Lower lobe of right lung (tissue), 2 donors: ENCODE results near the gene CCDC85C. TPM values are rescaled to one million over a fixed set of nuclear protein-coding genes. Genes with fewer than 3 reads are reported as not detected.

Experiments used
- ATAC-seq, 2 donors: fragments of 200-7000 bp; cut with Tn5 transposase; one replicate each; pipeline ENCODE4 v1.9.1; 2020 to 2022; ENCODE audit warnings: mild to moderate bottlenecking in 2 of 2, moderate library complexity in 2 of 2
- DNase-seq: peaks from one replicate; pipeline ENCODE4 v3.0.0-alpha.2; 2020
- H3K27ac ChIP-seq: fragments of 200-600 bp; one replicate; pipeline ENCODE4 v1.8.0; 2022
- H3K27me3 ChIP-seq: fragments of 200-600 bp; one replicate; pipeline ENCODE4 v1.8.0; 2022; ENCODE audit warnings: low read depth
- H3K36me3 ChIP-seq: fragments of 200-600 bp; one replicate; pipeline ENCODE4 v1.8.0; 2022; ENCODE audit warnings: mild to moderate bottlenecking
- H3K4me1 ChIP-seq: fragments of 200-600 bp; one replicate; pipeline ENCODE4 v1.8.0; 2022
- H3K4me3 ChIP-seq: fragments of 200-600 bp; one replicate; pipeline ENCODE4 v1.8.0; 2022; ENCODE audit warnings: mild to moderate bottlenecking
- H3K9me3 ChIP-seq: fragments of 200-600 bp; one replicate; pipeline ENCODE4 v1.8.0; 2022
- CTCF ChIP-seq: fragments of 200-600 bp; IDR thresholded peaks from one replicate; pipeline ENCODE4 v1.8.0; 2022; ENCODE audit warnings: antibody characterized with exemption, mild to moderate bottlenecking
- intact Hi-C: fragments of 100-400 bp; cut with DNase I; formaldehyde crosslinking; loops from one replicate; pipeline ENCODE4 v1.11.0; 2022
- total RNA-seq: library from RNA; stranded (reverse); fragmentation: NEBNext Ultra II Directional; extraction: Animal tissue kit (Norgen Biotek cat#: 25700); gene quantifications from one replicate; pipeline ENCODE4 v1.2.1, GENCODE V29; 2021
- donor health status: DM: no; HTN: yes; CAD: no; lungs with severe emphysema.

Gene CCDC85C
- total RNA-seq, 1 donor from 2014 or later: 15.3 TPM

DNA sequence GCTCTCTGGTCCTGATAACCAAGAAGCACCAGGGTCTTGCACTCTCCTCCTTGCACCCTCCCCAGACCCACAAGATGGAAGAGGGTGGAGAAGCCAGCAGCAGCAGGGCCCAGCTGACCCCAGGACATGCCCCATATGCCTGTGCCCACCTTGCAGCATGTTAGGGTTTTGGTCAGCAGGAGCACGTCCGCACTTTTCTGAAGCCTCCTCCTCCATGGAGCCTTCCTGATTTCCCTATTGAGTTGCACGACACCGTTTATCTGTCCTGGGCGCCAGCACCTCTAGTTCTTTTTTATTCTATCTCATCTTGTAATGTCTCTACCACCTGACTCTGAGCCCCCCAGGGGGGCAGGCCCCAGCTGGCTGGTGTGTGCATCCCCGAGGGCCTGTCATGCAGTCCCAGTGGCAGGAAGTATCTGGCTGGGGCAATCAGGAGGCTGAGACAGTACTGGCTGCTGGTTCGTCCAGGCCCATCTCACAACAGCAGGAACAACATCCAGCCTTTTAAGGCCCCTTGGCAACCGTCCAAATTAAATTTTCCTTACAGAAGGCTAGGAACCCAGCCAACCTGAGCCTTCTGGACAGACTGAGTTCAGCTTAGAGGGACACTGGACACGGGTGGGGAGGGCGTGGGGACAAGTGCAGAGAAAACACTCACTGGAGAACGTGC lies 39.6 kb downstream of the CCDC85C start:
- no peak for DNase-seq
- Histone ChIP-seq H3K4me1 (peaks cover 51% of the 10 kb centered on the region), H3K27me3 (no peaks in the 10 kb centered on the region), H3K36me3 (no peaks in the 10 kb centered on the region), H3K9me3 (no peaks in the 10 kb centered on the region), H3K27ac (peak overlapping the region; percentile 34), H3K4me3 (no peak overlapping the region)
- peak; percentile 2 to 10 for ATAC-seq
- TF ChIP-seq CTCF: no peak
- intact Hi-C loops: no loop called here

GRCh38 chr14:99563749-99564129 lies 40.3 kb downstream of the CCDC85C start:
- Histone ChIP-seq H3K9me3 (no peaks in the 10 kb centered on the region), H3K27ac (no peak overlapping the region), H3K36me3 (no peaks in the 10 kb centered on the region), H3K4me1 (peaks cover 45% of the 10 kb centered on the region), H3K27me3 (no peaks in the 10 kb centered on the region), H3K4me3 (no peak overlapping the region)
- no peak for TF ChIP-seq CTCF
- ATAC-seq (no peak), DNase-seq (no peak)
- intact Hi-C loops: no loop called here

DNA sequence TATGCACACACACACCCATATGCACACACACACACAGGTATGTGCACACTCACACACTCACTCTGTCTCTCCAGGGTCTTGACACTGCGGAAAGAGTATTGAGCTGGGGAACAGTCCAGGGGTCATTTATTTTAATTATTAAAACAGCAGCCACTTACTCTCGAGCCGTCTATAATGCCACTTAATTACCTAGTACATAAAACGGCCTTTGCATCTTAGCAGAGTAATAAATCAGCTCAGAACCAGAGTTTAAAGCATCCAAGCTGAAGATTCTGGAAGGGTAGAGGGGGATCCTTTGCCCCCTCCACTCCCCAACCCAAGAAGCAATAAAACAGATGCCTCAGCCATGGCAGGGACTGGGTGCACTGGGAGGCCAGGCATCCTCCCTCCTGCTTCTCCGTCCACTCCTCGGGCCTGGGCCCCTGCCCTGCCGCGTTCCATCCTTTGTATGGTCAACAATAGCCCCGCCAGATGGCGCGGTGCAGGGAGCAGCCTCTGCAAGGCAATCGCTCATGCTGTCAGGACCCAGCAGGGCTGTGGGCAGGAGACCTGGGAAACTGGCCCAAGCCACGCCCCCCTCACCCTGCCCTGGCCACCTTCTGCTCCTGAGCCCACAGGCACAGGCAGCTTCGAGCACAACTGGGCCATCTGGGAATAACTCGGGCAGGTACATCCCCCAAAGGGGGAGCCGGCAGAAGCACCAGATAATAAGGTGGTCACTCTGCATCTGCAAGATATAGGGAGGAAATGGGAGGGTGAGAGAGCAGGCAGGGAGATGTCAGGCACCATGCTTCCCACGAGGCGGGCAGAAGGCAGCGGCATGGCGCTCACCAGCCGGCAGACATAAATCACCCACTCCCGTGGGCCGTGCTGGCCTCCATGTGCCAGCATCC lies 40.9 kb downstream of the CCDC85C start:
- DNase-seq (peak; percentile 91), ATAC-seq (peak; percentile 88 to 89)
- Histone ChIP-seq H3K36me3 (no peaks in the 10 kb centered on the region), H3K4me3 (no peak overlapping the region), H3K9me3 (no peaks in the 10 kb centered on the region), H3K27ac (no peak overlapping the region), H3K4me1 (peaks cover 40% of the 10 kb centered on the region), H3K27me3 (no peaks in the 10 kb centered on the region)
- peak; percentile 54 for TF ChIP-seq CTCF
- intact Hi-C loops: no loop called here

- H3K27ac ChIP-seq: no peak overlapping the region
- no peak for DNase-seq
- ATAC-seq: peak in 1 of 2 donors; percentile 10
- no peak overlapping the region for H3K4me3 ChIP-seq
- no peak for TF ChIP-seq CTCF
- H3K4me1 ChIP-seq: peaks cover 40% of the 10 kb centered on the region
- H3K36me3 ChIP-seq: no peaks in the 10 kb centered on the region
- no peaks in the 10 kb centered on the region for H3K27me3 ChIP-seq
- intact Hi-C loops: no loop called here
- H3K9me3 ChIP-seq: no peaks in the 10 kb centered on the region
Observed at GRCh38 chr14:99561864-99562263, 42.1 kb downstream of the CCDC85C start.

DNA sequence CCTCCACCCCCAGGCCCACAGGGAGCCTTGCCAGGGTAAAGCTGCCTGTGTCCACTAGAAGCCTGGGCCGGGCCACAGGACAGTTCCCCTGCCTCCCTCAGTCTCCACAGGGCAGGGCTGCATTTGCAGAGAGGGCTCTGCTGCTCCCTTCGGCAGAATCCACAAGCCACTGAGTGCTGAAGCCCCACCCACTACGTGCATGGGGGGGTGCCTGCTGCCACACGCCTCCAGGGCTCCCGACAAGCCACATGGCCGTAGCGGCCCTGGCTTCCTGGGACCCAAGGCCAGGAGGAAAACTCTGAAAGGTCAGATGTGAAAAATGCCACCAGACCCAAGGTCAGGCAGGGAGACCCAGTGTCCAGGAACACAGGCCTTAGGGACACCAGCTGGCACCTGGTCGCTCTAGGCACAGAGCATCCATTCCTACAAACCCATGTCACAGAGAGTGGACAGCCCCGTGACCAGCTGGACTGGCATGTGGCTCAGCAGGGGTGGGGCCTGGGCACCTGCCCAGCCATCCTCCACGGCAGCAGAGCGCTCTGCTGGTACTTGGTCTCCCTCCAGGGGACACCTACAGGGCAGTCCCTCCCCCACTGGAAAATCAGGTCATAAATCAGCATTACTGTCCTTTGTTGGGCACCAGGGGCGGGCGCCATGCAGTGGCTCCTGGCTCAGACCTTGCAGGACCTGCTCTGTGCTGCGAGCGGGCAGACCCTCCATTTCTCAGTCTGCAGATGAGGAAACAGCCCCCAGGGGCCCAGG lies 42.9 kb downstream of the CCDC85C start:
- Histone ChIP-seq H3K9me3 (no peaks in the 10 kb centered on the region), H3K36me3 (no peaks in the 10 kb centered on the region), H3K27ac (no peak overlapping the region), H3K4me3 (no peak overlapping the region), H3K27me3 (no peaks in the 10 kb centered on the region), H3K4me1 (peaks cover 33% of the 10 kb centered on the region)
- peak; percentile 16 to 56 for ATAC-seq
- TF ChIP-seq CTCF: no peak
- DNase-seq: no peak
- intact Hi-C loops: no loop called here
